WTC11 (cell line): ENCODE measurements around the gene TMEM92.

Experiments
- CREB1 ChIP-seq: sonication (generic); formaldehyde crosslinking; IDR thresholded peaks from 2 replicates; pipeline ENCODE4 v1.8.0; 2023; ENCODE audit warnings: mild to moderate bottlenecking, missing genetic modification reagents
- ELF4 ChIP-seq: sonication (generic); formaldehyde crosslinking; IDR thresholded peaks from 2 replicates; pipeline ENCODE4 v1.8.1; 2022; ENCODE audit warnings: low read depth, mild to moderate bottlenecking, moderate library complexity, missing genetic modification reagents
- KAT7 ChIP-seq: sonication (generic); formaldehyde crosslinking; IDR thresholded peaks from 2 replicates; pipeline ENCODE4 v1.8.1; 2023; ENCODE audit warnings: missing genetic modification reagents, mild to moderate bottlenecking, borderline replicate concordance
- MXD4 ChIP-seq: fragments of 250-450 bp; sonication (Bioruptor Pico); IDR thresholded peaks from 2 replicates; pipeline ENCODE4 v1.8.0; 2021; ENCODE audit warnings: mild to moderate bottlenecking, moderate library complexity, borderline replicate concordance
- NR3C1 ChIP-seq: sonication (generic); formaldehyde crosslinking; conservative IDR thresholded peaks from 2 replicates; pipeline ENCODE4 v1.8.1; 2023; ENCODE audit warnings: low read depth, mild to moderate bottlenecking, missing genetic modification reagents
- SP1 ChIP-seq: sonication (generic); formaldehyde crosslinking; conservative IDR thresholded peaks from 2 replicates; pipeline ENCODE4 v1.8.1; 2022; ENCODE audit warnings: missing genetic modification reagents
- TEAD4 ChIP-seq: sonication (generic); formaldehyde crosslinking; IDR thresholded peaks from 2 replicates; pipeline ENCODE4 v1.8.0; 2022; ENCODE audit warnings: mild to moderate bottlenecking, missing genetic modification reagents
- ZBTB21 ChIP-seq: sonication (generic); formaldehyde crosslinking; IDR thresholded peaks from 2 replicates; pipeline ENCODE4 v1.8.1; 2023; ENCODE audit warnings: mild to moderate bottlenecking, missing genetic modification reagents, borderline replicate concordance
- TF ChIP-seq, protein P1 (sequence below): fragments of 200-600 bp; IDR thresholded peaks from 2 replicates; pipeline ENCODE4 v1.8.0; 2022; ENCODE audit warnings: antibody characterized with exemption
- TF ChIP-seq, protein P2 (sequence below): sonication (generic); formaldehyde crosslinking; conservative IDR thresholded peaks from 2 replicates; pipeline ENCODE4 v1.8.1; 2023; ENCODE audit warnings: mild to moderate bottlenecking, low read depth, missing genetic modification reagents, moderate library complexity
- TF ChIP-seq, protein P3 (sequence below): sonication (generic); formaldehyde crosslinking; IDR thresholded peaks from 2 replicates; pipeline ENCODE4 v1.8.1; 2023; ENCODE audit warnings: mild to moderate bottlenecking, moderate library complexity, missing genetic modification reagents
- TF ChIP-seq, protein P4 (sequence below): sonication (generic); formaldehyde crosslinking; IDR thresholded peaks from 2 replicates; pipeline ENCODE4 v1.8.0; 2022; ENCODE audit warnings: mild to moderate bottlenecking, missing genetic modification reagents
- TF ChIP-seq, protein P5 (sequence below): sonication (generic); formaldehyde crosslinking; IDR thresholded peaks from 2 replicates; pipeline ENCODE4 v1.8.1; 2022; ENCODE audit warnings: missing genetic modification reagents, borderline replicate concordance
- TF ChIP-seq, protein P6 (sequence below): sonication (generic); formaldehyde crosslinking; IDR thresholded peaks from 2 replicates; pipeline ENCODE4 v1.8.1; 2022; ENCODE audit warnings: mild to moderate bottlenecking, missing genetic modification reagents, moderate library complexity, borderline replicate concordance

DNA sequence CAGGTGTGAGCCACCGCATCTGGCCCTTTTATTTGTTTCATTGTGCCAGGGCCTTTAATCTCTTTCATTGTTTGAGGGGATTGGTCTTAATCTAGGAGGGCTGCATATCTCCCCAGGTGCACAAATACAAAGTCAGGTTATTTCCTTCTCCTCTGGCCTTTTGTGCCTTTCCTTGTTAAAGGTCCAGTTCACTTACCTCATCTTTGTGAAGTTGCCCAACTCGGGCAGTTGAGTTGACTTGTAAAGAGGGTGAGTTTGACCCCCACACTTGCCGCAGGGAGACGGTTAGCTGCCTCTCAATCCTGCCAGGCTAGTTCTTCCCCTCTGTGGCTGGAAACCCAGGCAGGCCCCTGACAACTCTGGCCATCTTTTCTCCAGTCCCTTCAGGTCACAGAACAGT is 33.4 kb downstream of the TMEM92 start:
- TF ChIP-seq MXD4 (CRISPR knock-in tag), result no peak
- TF ChIP-seq, protein P1, sequence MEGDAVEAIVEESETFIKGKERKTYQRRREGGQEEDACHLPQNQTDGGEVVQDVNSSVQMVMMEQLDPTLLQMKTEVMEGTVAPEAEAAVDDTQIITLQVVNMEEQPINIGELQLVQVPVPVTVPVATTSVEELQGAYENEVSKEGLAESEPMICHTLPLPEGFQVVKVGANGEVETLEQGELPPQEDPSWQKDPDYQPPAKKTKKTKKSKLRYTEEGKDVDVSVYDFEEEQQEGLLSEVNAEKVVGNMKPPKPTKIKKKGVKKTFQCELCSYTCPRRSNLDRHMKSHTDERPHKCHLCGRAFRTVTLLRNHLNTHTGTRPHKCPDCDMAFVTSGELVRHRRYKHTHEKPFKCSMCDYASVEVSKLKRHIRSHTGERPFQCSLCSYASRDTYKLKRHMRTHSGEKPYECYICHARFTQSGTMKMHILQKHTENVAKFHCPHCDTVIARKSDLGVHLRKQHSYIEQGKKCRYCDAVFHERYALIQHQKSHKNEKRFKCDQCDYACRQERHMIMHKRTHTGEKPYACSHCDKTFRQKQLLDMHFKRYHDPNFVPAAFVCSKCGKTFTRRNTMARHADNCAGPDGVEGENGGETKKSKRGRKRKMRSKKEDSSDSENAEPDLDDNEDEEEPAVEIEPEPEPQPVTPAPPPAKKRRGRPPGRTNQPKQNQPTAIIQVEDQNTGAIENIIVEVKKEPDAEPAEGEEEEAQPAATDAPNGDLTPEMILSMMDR, result no peak
- TF ChIP-seq, protein P2, sequence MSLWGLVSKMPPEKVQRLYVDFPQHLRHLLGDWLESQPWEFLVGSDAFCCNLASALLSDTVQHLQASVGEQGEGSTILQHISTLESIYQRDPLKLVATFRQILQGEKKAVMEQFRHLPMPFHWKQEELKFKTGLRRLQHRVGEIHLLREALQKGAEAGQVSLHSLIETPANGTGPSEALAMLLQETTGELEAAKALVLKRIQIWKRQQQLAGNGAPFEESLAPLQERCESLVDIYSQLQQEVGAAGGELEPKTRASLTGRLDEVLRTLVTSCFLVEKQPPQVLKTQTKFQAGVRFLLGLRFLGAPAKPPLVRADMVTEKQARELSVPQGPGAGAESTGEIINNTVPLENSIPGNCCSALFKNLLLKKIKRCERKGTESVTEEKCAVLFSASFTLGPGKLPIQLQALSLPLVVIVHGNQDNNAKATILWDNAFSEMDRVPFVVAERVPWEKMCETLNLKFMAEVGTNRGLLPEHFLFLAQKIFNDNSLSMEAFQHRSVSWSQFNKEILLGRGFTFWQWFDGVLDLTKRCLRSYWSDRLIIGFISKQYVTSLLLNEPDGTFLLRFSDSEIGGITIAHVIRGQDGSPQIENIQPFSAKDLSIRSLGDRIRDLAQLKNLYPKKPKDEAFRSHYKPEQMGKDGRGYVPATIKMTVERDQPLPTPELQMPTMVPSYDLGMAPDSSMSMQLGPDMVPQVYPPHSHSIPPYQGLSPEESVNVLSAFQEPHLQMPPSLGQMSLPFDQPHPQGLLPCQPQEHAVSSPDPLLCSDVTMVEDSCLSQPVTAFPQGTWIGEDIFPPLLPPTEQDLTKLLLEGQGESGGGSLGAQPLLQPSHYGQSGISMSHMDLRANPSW (CRISPR knock-in tag), result no peak
- TF ChIP-seq, protein P3, sequence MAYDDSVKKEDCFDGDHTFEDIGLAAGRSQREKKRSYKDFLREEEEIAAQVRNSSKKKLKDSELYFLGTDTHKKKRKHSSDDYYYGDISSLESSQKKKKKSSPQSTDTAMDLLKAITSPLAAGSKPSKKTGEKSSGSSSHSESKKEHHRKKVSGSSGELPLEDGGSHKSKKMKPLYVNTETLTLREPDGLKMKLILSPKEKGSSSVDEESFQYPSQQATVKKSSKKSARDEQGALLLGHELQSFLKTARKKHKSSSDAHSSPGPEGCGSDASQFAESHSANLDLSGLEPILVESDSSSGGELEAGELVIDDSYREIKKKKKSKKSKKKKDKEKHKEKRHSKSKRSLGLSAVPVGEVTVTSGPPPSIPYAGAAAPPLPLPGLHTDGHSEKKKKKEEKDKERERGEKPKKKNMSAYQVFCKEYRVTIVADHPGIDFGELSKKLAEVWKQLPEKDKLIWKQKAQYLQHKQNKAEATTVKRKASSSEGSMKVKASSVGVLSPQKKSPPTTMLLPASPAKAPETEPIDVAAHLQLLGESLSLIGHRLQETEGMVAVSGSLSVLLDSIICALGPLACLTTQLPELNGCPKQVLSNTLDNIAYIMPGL, result no peak
- TF ChIP-seq, protein P4, sequence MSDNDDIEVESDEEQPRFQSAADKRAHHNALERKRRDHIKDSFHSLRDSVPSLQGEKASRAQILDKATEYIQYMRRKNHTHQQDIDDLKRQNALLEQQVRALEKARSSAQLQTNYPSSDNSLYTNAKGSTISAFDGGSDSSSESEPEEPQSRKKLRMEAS (CRISPR knock-in tag), result no peak
- TF ChIP-seq, protein P5, sequence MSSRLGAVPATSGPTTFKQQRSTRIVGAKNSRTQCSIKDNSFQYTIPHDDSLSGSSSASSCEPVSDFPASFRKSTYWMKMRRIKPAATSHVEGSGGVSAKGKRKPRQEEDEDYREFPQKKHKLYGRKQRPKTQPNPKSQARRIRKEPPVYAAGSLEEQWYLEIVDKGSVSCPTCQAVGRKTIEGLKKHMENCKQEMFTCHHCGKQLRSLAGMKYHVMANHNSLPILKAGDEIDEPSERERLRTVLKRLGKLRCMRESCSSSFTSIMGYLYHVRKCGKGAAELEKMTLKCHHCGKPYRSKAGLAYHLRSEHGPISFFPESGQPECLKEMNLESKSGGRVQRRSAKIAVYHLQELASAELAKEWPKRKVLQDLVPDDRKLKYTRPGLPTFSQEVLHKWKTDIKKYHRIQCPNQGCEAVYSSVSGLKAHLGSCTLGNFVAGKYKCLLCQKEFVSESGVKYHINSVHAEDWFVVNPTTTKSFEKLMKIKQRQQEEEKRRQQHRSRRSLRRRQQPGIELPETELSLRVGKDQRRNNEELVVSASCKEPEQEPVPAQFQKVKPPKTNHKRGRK (CRISPR knock-in tag), result no peak
- no peak for TF ChIP-seq ZBTB21 (CRISPR knock-in tag)
- no peak for TF ChIP-seq NR3C1 (CRISPR knock-in tag)
- no peak for TF ChIP-seq SP1 (CRISPR knock-in tag)
- TF ChIP-seq, protein P6, sequence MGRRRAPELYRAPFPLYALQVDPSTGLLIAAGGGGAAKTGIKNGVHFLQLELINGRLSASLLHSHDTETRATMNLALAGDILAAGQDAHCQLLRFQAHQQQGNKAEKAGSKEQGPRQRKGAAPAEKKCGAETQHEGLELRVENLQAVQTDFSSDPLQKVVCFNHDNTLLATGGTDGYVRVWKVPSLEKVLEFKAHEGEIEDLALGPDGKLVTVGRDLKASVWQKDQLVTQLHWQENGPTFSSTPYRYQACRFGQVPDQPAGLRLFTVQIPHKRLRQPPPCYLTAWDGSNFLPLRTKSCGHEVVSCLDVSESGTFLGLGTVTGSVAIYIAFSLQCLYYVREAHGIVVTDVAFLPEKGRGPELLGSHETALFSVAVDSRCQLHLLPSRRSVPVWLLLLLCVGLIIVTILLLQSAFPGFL (CRISPR knock-in tag), result no peak
- TF ChIP-seq CREB1, result no peak
- no peak for TF ChIP-seq ELF4 (CRISPR knock-in tag)
- no peak for TF ChIP-seq TEAD4 (CRISPR knock-in tag)
- no peak for TF ChIP-seq KAT7
